ENCODE results near the gene MERTK. TPM values are rescaled to one million over a fixed set of nuclear protein-coding genes. Genes with fewer than 3 reads are reported as not detected.
"Not testable (repeated sequence)": the region's sequence is repeated elsewhere in the genome, so short reads cannot be mapped to it uniquely, and the experiment has no call there.

Gene MERTK
- total RNA-seq (2012; rRNA removed): under 0.01 TPM in 1 of 2 replicates, not detected in the other

GRCh38 chr2:111897924-111898702, at the start of gene MERTK:
Gene MERTK (plus strand): TSS chr2:111898607. CDS start chr2:111898736, 129 bp downstream.
- no peaks in the 10 kb centered on the region for H3K36me3 ChIP-seq (ENCODE audit: insufficient read depth, low read length)
- peaks cover 17% of the 10 kb centered on the region for H3K4me1 ChIP-seq (ENCODE audit: control insufficient read depth, insufficient read depth, low read length)
- peak within 1 kb of the TSS; percentile 82 for H3K4me3 ChIP-seq (ENCODE audit: low read length)
- peaks cover 65% of the 10 kb centered on the region for H3K27me3 ChIP-seq (ENCODE audit: control insufficient read depth, insufficient read depth, low read length)
- H3K9me3 ChIP-seq (replicated peaks; ENCODE audit: low read length): no peaks in the 10 kb centered on the region
- peak within 1 kb of the TSS; percentile 98 for H3K4me2 ChIP-seq (ENCODE audit: low read length)
- peak within 1 kb of the TSS; percentile 50 for H3K9ac ChIP-seq (ENCODE audit: low read depth, low read length)

- H3K9ac ChIP-seq (ENCODE audit: low read depth, low read length); H3K9me3 ChIP-seq (replicated peaks; ENCODE audit: low read length); H3K4me3 ChIP-seq (ENCODE audit: low read length); H3K4me1 ChIP-seq (ENCODE audit: control insufficient read depth, insufficient read depth, low read length); H3K36me3 ChIP-seq (ENCODE audit: insufficient read depth, low read length); H3K4me2 ChIP-seq (ENCODE audit: low read length); H3K27me3 ChIP-seq (ENCODE audit: control insufficient read depth, insufficient read depth, low read length): not testable (repeated sequence)
Observed at GRCh38 chr2:111850646-111851045, 47.8 kb upstream of the MERTK start.

- not testable (repeated sequence) for H3K4me3 ChIP-seq (ENCODE audit: low read length); H3K9ac ChIP-seq (ENCODE audit: low read depth, low read length); H3K36me3 ChIP-seq (ENCODE audit: insufficient read depth, low read length); H3K27me3 ChIP-seq (ENCODE audit: control insufficient read depth, insufficient read depth, low read length); H3K9me3 ChIP-seq (replicated peaks; ENCODE audit: low read length); H3K4me2 ChIP-seq (ENCODE audit: low read length); H3K4me1 ChIP-seq (ENCODE audit: control insufficient read depth, insufficient read depth, low read length)
Observed at GRCh38 chr2:111852544-111852943, 45.9 kb upstream of the MERTK start.

- H3K4me1 ChIP-seq (ENCODE audit: control insufficient read depth, insufficient read depth, low read length); H3K9ac ChIP-seq (ENCODE audit: low read depth, low read length); H3K36me3 ChIP-seq (ENCODE audit: insufficient read depth, low read length); H3K27me3 ChIP-seq (ENCODE audit: control insufficient read depth, insufficient read depth, low read length); H3K4me2 ChIP-seq (ENCODE audit: low read length); H3K4me3 ChIP-seq (ENCODE audit: low read length); H3K9me3 ChIP-seq (replicated peaks; ENCODE audit: low read length): not testable (repeated sequence)
Observed at GRCh38 chr2:111860005-111860404, 38.4 kb upstream of the MERTK start.

GRCh38 chr2:111865124-111865523, 33.3 kb upstream of the MERTK start:
- not testable (repeated sequence) for H3K4me3 ChIP-seq (ENCODE audit: low read length); H3K9ac ChIP-seq (ENCODE audit: low read depth, low read length); H3K9me3 ChIP-seq (replicated peaks; ENCODE audit: low read length); H3K4me2 ChIP-seq (ENCODE audit: low read length); H3K36me3 ChIP-seq (ENCODE audit: insufficient read depth, low read length); H3K4me1 ChIP-seq (ENCODE audit: control insufficient read depth, insufficient read depth, low read length); H3K27me3 ChIP-seq (ENCODE audit: control insufficient read depth, insufficient read depth, low read length)

- not testable (repeated sequence) for H3K36me3 ChIP-seq (ENCODE audit: insufficient read depth, low read length); H3K27me3 ChIP-seq (ENCODE audit: control insufficient read depth, insufficient read depth, low read length); H3K9ac ChIP-seq (ENCODE audit: low read depth, low read length); H3K4me3 ChIP-seq (ENCODE audit: low read length); H3K4me1 ChIP-seq (ENCODE audit: control insufficient read depth, insufficient read depth, low read length); H3K4me2 ChIP-seq (ENCODE audit: low read length); H3K9me3 ChIP-seq (replicated peaks; ENCODE audit: low read length)
Observed at GRCh38 chr2:111872806-111873205, 25.6 kb upstream of the MERTK start.

GRCh38 chr2:111883661-111884591, 14.5 kb upstream of the MERTK start, which contains the start of gene ANAPC1:
Gene ANAPC1 (minus strand): TSS chr2:111884193. CDS start chr2:111880825, 3,368 bp downstream.
- peak within 1 kb of the TSS; percentile 94 for H3K9ac ChIP-seq (ENCODE audit: low read depth, low read length)
- H3K4me2 ChIP-seq (ENCODE audit: low read length): peak within 1 kb of the TSS; percentile 86
- H3K9me3 ChIP-seq (replicated peaks; ENCODE audit: low read length): no peaks in the 10 kb centered on the region
- no peaks in the 10 kb centered on the region for H3K4me1 ChIP-seq (ENCODE audit: control insufficient read depth, insufficient read depth, low read length)
- H3K27me3 ChIP-seq (ENCODE audit: control insufficient read depth, insufficient read depth, low read length): no peaks in the 10 kb centered on the region
- H3K4me3 ChIP-seq (ENCODE audit: low read length): peak within 1 kb of the TSS; percentile 93
- no peaks in the 10 kb centered on the region for H3K36me3 ChIP-seq (ENCODE audit: insufficient read depth, low read length)

- H3K9me3 ChIP-seq (replicated peaks; ENCODE audit: low read length): no peaks in the 10 kb centered on the region
- H3K27me3 ChIP-seq (ENCODE audit: control insufficient read depth, insufficient read depth, low read length): no peaks in the 10 kb centered on the region
- no peaks in the 10 kb centered on the region for H3K36me3 ChIP-seq (ENCODE audit: insufficient read depth, low read length)
- peak overlapping the region; percentile 94 for H3K9ac ChIP-seq (ENCODE audit: low read depth, low read length)
- H3K4me2 ChIP-seq (ENCODE audit: low read length): peak overlapping the region; percentile 86
- peak overlapping the region; percentile 93 for H3K4me3 ChIP-seq (ENCODE audit: low read length)
- no peaks in the 10 kb centered on the region for H3K4me1 ChIP-seq (ENCODE audit: control insufficient read depth, insufficient read depth, low read length)
Observed at GRCh38 chr2:111884592-111884964, 13.8 kb upstream of the MERTK start.

GRCh38 chr2:111896024-111896423, 2.4 kb upstream of the MERTK start:
- Histone ChIP-seq H3K4me2 (ENCODE audit: low read length) (no peak overlapping the region), H3K9me3 (replicated peaks; ENCODE audit: low read length) (no peaks in the 10 kb centered on the region), H3K4me1 (ENCODE audit: control insufficient read depth, insufficient read depth, low read length) (peaks cover 17% of the 10 kb centered on the region), H3K36me3 (ENCODE audit: insufficient read depth, low read length) (no peaks in the 10 kb centered on the region), H3K9ac (ENCODE audit: low read depth, low read length) (no peak overlapping the region), H3K4me3 (ENCODE audit: low read length) (no peak overlapping the region), H3K27me3 (ENCODE audit: control insufficient read depth, insufficient read depth, low read length) (peaks cover 57% of the 10 kb centered on the region)

- Histone ChIP-seq H3K9ac (ENCODE audit: low read depth, low read length) (no peak overlapping the region), H3K4me3 (ENCODE audit: low read length) (no peak overlapping the region), H3K9me3 (replicated peaks; ENCODE audit: low read length) (no peaks in the 10 kb centered on the region), H3K4me2 (ENCODE audit: low read length) (no peak overlapping the region), H3K4me1 (ENCODE audit: control insufficient read depth, insufficient read depth, low read length) (peaks cover 17% of the 10 kb centered on the region), H3K36me3 (ENCODE audit: insufficient read depth, low read length) (no peaks in the 10 kb centered on the region), H3K27me3 (ENCODE audit: control insufficient read depth, insufficient read depth, low read length) (peaks cover 60% of the 10 kb centered on the region)
Observed at GRCh38 chr2:111896576-111896975, 1.8 kb upstream of the MERTK start.

GRCh38 chr2:111897630-111897923, 830 bp upstream of the MERTK start:
- Histone ChIP-seq H3K9ac (ENCODE audit: low read depth, low read length) (peak overlapping the region; percentile 50), H3K4me1 (ENCODE audit: control insufficient read depth, insufficient read depth, low read length) (peaks cover 17% of the 10 kb centered on the region), H3K27me3 (ENCODE audit: control insufficient read depth, insufficient read depth, low read length) (peaks cover 65% of the 10 kb centered on the region)

More at GRCh38 chr2:111897630-111897923, 830 bp upstream of the MERTK start:
- Histone ChIP-seq H3K9me3 (replicated peaks; ENCODE audit: low read length) (no peaks in the 10 kb centered on the region), H3K4me2 (ENCODE audit: low read length) (peak overlapping the region; percentile 98), H3K36me3 (ENCODE audit: insufficient read depth, low read length) (no peaks in the 10 kb centered on the region), H3K4me3 (ENCODE audit: low read length) (peak overlapping the region; percentile 82)
